ENCODE data around the gene ATP5MC3.

- TF ChIP-seq POLR2A (IDR thresholded peaks at IDR 0.05) (no peak), CTCF (IDR thresholded peaks at IDR 0.05) (no peak)
These were observed 22.6 kb downstream of the ATP5MC3 start for GRCh38 chr2:175158894-175159293.

Data from heart left ventricle (tissue), 13 donors.